Activated naive CD8-positive, alpha-beta T cell treated with anti-CD3 and anti-CD28 coated beads for 36 hours (primary cell): ENCODE data around the gene CENPS. TPM values are rescaled to one million over a fixed set of nuclear protein-coding genes. Genes with fewer than 3 reads are reported as not detected.
"Not testable (repeated sequence)": the region's sequence is repeated elsewhere in the genome, so short reads cannot be mapped to it uniquely, and the experiment has no call there.

ENCODE experiments used
- DNase-seq: peaks from one replicate; pipeline ENCODE4 v3.0.0; 2021
- H3K27ac Mint-ChIP-seq: one replicate; pipeline ENCODE4 v1.8.0; 2022; ENCODE audit warnings: mild to moderate bottlenecking, moderate library complexity, mixed read lengths
- H3K27me3 Mint-ChIP-seq: one replicate; pipeline ENCODE4 v1.8.0; 2022; ENCODE audit warnings: mild to moderate bottlenecking, mixed read lengths
- H3K36me3 Mint-ChIP-seq: one replicate; pipeline ENCODE4 v1.8.0; 2021; ENCODE audit warnings: mild to moderate bottlenecking, mixed read lengths
- H3K4me1 Mint-ChIP-seq: one replicate; pipeline ENCODE4 v1.8.0; 2021; ENCODE audit warnings: mixed read lengths
- H3K4me3 Mint-ChIP-seq: one replicate; pipeline ENCODE4 v1.8.0; 2022; ENCODE audit warnings: mild to moderate bottlenecking, moderate library complexity, mixed read lengths
- H3K9me3 Mint-ChIP-seq: one replicate; pipeline ENCODE4 v1.8.0; 2022; ENCODE audit warnings: mixed read lengths
- total RNA-seq, 2 experiments: library from RNA; stranded (reverse); gene quantifications; one replicate each; pipeline ENCODE4 v1.2.3, GENCODE V29; 2021

The CENPS gene
- total RNA-seq, 2 experiments from 2014 or later: 28.5 to 30.6 TPM

GRCh38 chr1:10456661-10457060 lies 26.4 kb downstream of the CENPS start:
- Mint-ChIP-seq H3K4me1 (peaks cover 5% of the 10 kb centered on the region), H3K27ac (no peak overlapping the region), H3K9me3 (no peaks in the 10 kb centered on the region), H3K27me3 (no peaks in the 10 kb centered on the region), H3K36me3 (peaks cover 25% of the 10 kb centered on the region), H3K4me3 (no peak overlapping the region)
- DNase-seq: no peak

DNA sequence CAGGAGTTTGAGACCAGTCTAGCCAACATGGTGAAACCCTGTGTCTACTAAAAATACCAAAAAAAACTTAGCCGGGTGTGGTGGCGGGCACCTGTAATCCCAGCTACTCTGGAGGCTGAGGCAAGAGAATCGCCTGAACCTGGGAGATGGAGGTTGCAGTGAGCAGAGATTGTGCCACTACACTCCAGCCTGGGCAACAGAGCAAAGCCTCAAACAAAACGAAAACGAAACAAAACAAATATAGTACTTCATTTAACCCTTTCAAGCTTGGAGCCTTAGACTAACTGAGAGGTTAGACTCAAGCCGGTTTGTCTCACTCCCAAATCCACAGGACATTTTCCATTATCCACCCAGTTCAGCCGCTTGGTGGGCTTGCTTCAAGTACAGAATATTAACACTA lies 27.2 kb downstream of the CENPS start:
- H3K27me3 Mint-ChIP-seq, H3K9me3 Mint-ChIP-seq, H3K27ac Mint-ChIP-seq, H3K4me1 Mint-ChIP-seq, H3K4me3 Mint-ChIP-seq, DNase-seq: not testable (repeated sequence)
- H3K36me3 Mint-ChIP-seq: peaks cover 25% of the 10 kb centered on the region

GRCh38 chr1:10457875-10458274 lies 27.6 kb downstream of the CENPS start:
- Mint-ChIP-seq H3K9me3 (no peaks in the 10 kb centered on the region), H3K36me3 (peaks cover 27% of the 10 kb centered on the region), H3K4me1 (peaks cover 5% of the 10 kb centered on the region), H3K4me3 (no peak overlapping the region), H3K27ac (no peak overlapping the region), H3K27me3 (no peaks in the 10 kb centered on the region)
- DNase-seq: no peak

DNA sequence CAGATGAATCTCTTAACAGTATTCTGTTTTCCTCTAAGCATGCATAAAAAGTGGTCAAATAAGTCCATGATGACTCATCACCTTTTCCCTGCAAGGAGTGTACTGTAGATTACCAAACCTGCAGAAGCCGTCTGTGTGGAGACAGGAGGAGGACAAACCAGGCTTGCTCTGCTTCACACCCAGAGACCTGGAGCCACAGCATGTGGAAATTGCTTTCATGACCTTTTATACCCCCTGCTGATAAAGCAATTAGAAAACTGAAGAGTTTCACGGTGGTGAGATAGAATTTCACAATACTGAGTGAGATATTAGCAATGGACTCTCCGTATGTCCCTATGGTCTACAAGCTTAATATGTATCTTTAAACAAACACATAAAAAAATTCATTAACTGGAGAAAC lies 29.0 kb downstream of the CENPS start:
- Mint-ChIP-seq H3K27me3 (no peaks in the 10 kb centered on the region), H3K9me3 (no peaks in the 10 kb centered on the region), H3K4me1 (peaks cover 5% of the 10 kb centered on the region), H3K4me3 (no peak overlapping the region), H3K36me3 (peaks cover 26% of the 10 kb centered on the region), H3K27ac (no peak overlapping the region)
- no peak for DNase-seq

DNA sequence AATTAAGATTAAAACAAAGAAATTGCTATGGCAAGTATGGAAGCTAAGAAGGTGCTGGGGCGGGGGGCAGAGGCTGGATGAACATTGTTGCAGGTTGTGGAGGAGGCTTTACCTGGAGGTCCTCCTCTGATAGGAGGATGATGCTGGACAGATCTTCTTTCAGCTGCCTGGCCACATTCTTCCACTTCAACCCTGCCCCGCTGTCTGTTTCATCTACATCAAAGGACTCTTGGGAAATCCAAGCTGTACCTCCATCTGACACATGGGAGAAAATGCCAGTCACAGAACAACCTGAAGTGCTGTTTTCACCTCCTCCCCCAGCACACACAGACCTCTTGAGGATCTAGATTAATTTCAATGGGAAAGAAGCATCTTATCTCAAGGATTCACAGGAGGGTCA lies 36.8 kb downstream of the CENPS start:
- Mint-ChIP-seq H3K9me3 (no peaks in the 10 kb centered on the region), H3K4me1 (peaks cover 13% of the 10 kb centered on the region), H3K36me3 (peaks cover 17% of the 10 kb centered on the region), H3K4me3 (no peak overlapping the region), H3K27me3 (no peaks in the 10 kb centered on the region), H3K27ac (no peak overlapping the region)
- no peak for DNase-seq

- DNase-seq: no peak
- Mint-ChIP-seq H3K4me3 (no peak overlapping the region), H3K4me1 (peaks cover 27% of the 10 kb centered on the region), H3K27ac (no peak overlapping the region), H3K36me3 (peaks cover 13% of the 10 kb centered on the region), H3K27me3 (no peaks in the 10 kb centered on the region), H3K9me3 (no peaks in the 10 kb centered on the region)
Observed at GRCh38 chr1:10470043-10470442, 39.8 kb downstream of the CENPS start.

DNA sequence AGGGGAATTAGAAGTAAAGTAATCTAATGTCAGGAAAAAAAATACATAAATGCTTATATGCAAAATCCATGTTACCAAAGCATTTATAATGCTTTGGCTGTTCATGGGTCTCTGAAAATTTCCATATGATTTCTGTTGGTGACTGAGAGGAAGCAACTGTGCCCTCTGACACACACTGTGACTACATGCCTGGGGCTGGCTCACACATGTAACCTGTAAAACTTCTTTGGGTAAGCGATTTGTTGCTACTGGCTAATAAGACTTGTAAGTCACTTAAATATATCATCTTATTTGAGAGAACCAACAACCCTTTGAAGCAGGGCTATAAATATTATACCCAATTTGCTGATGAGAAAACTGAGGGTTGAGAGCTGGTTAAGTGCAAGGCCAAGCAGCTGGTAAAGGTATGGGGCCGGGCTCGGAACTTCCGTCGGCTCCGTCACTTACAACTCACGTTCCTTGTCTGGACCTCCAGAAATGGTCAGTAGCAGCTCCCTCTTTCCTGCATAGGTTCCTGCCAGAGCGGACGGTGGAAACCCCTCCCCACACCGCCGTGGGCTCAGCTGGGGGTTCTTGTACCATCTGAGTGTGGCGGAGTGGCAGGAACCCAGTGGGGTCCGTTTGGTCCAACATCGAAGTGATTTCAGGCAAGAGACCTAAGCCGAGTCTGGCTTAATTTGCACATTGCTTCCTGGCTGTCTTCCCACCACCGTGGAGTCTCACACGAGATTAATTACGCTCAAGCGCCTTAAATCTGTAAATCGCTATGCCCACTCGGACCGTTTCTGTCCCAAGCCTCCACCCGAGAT lies 41.4 kb downstream of the CENPS start:
- no peak for DNase-seq
- peaks cover 15% of the 10 kb centered on the region for H3K36me3 Mint-ChIP-seq

DNA sequence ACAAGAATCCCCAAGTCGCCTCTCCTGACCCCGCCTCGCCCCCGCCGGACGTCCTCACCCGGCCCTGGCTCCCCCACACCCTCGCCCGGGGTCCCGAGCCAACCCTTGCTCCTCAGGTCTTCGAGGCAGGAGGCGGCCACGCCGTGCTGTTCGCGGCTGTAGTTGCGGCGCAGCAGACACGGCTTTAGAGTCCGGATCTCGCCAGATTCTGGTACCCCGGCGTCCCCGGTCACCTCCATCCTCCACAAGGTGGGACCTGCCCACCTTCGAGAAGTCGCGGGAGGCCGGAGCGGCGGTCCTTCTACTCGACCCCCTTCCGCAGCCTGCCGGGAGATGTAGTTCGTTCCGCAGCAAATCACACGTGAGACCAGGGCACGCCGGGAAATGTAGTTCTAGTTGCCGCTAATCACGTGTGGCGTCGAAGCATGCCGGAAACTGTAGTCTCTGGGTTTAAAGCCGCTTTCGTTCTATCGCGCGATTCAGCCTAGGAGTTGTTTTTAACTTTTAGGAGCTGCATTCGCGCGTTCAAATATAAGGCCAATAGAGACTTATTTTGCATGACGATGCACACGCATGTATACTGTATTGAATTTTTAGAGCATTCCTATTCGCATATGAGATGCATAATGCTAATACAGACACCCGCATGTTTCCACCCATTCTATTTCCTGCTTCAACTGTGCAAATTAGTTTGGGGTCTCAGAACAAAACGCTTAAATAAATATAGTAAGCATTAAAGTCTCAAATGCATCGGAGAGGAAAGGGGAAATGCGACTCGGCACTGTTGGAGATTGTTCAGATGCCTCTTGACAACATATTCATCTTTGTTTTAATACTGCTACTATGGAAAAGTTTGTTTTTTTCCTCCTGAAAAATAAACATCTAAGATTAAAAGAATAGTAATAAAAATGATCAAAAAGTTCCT lies 42.2 kb downstream of the CENPS start, which contains the start of gene DFFA:
TSS of gene DFFA (minus strand) at position 310 of the 925 bp plus-strand sequence. CDS start at position 239, 71 bp downstream.
- Mint-ChIP-seq H3K9me3 (no peaks in the 10 kb centered on the region), H3K4me3 (peak within 1 kb of the TSS; percentile 93), H3K4me1 (peaks cover 45% of the 10 kb centered on the region), H3K36me3 (peaks cover 15% of the 10 kb centered on the region), H3K27me3 (no peaks in the 10 kb centered on the region), H3K27ac (peak within 1 kb of the TSS; percentile 97)
- DNase-seq: peak; percentile 91

More for the DNA sequence above, 41.4 kb downstream of the CENPS start:
- Mint-ChIP-seq H3K4me1 (peaks cover 39% of the 10 kb centered on the region), H3K27ac (peak overlapping the region; percentile 97), H3K27me3 (no peaks in the 10 kb centered on the region), H3K4me3 (peak overlapping the region; percentile 93), H3K9me3 (no peaks in the 10 kb centered on the region)

DNA sequence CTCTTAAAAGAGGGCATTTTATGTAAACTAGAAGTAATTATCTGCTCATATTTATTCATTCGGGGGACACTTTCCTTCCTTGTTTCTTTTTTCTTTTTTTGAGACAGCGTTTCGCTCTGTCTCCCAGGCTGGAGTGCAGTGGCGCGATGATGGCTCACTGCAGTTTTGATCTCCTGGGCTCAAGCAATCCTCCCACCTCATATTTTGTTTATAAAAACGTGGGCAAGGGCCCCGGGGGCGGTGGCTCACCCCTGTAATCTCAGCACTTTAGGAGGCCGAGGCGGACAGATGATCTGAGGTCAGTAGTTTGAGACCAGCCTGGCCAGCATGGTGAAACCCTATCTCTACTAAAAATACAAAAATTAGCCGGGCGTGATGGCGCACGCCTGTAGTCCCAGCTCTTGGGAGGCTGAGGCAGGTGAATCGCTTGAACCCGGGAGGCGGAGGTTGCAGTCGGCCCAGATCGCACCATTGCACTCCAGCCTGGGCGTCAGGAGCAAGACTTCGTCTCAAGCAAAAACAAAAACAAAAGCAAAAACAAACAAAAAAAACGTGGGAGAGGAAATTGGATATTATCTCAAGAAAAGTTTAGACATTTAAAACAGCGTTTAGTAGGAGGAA lies 43.0 kb downstream of the CENPS start:
- peaks cover 46% of the 10 kb centered on the region for H3K4me1 Mint-ChIP-seq
- H3K27me3 Mint-ChIP-seq: no peaks in the 10 kb centered on the region
- H3K9me3 Mint-ChIP-seq: no peaks in the 10 kb centered on the region
- peak overlapping the region; percentile 97 for H3K27ac Mint-ChIP-seq
- DNase-seq: no peak
- H3K4me3 Mint-ChIP-seq: peak overlapping the region; percentile 51
- H3K36me3 Mint-ChIP-seq: peaks cover 12% of the 10 kb centered on the region

DNA sequence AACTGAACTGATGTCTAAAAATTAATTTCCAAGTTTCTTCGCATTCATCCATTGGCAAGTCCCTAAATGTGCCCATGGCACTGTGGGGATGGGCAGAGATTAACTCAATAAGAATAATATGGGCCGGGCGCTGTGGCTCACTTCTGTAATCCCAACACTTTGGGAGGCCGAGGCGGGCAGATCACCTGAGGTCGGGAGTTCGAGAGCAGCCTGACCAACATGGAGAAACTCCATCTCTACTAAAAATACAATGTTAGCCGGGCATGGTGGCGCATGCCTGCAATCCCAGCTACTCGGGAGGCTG lies 44.0 kb downstream of the CENPS start:
- peaks cover 42% of the 10 kb centered on the region for H3K4me1 Mint-ChIP-seq
- not testable (repeated sequence) for H3K27me3 Mint-ChIP-seq, DNase-seq, H3K36me3 Mint-ChIP-seq, H3K9me3 Mint-ChIP-seq
- H3K27ac Mint-ChIP-seq: peak overlapping the region; percentile 91
- peak overlapping the region; percentile 87 for H3K4me3 Mint-ChIP-seq

- peak; percentile 90 for DNase-seq
- peak within 1 kb of the TSS; percentile 94 for H3K4me3 Mint-ChIP-seq
- H3K9me3 Mint-ChIP-seq: no peaks in the 10 kb centered on the region
- no peaks in the 10 kb centered on the region for H3K27me3 Mint-ChIP-seq
- H3K36me3 Mint-ChIP-seq: peaks cover 11% of the 10 kb centered on the region
- H3K4me1 Mint-ChIP-seq: peaks cover 45% of the 10 kb centered on the region
- peak within 1 kb of the TSS; percentile 91 for H3K27ac Mint-ChIP-seq
Observed at GRCh38 chr1:10474613-10475507, 44.6 kb downstream of the CENPS start, which contains the start of gene PEX14. Gene PEX14 (plus strand): TSS chr1:10474950. CDS start chr1:10474967, 17 bp downstream.

DNA sequence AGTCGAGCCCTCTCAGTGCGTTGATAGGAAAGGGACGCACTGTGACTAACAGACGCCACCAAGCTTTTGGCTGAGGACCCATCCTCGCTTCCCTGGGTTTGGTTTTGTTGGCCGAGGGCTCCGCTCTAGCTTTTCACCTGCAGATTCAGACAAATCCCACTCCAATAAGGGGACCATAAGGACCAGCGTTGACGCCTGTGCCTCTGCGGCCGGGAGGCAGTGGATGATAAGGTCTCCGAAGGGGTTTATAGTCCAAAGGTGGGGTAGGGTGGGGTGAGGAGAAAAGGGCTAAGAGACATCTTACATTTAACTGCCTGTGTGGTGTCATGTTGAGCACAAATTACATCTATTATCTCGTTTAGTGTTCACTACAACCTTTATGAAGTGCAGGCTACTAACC lies 45.3 kb downstream of the CENPS start:
- no peak for DNase-seq
- Mint-ChIP-seq H3K27ac (peak overlapping the region; percentile 89), H3K27me3 (no peaks in the 10 kb centered on the region), H3K36me3 (peaks cover 11% of the 10 kb centered on the region), H3K4me1 (peaks cover 45% of the 10 kb centered on the region), H3K9me3 (no peaks in the 10 kb centered on the region), H3K4me3 (peak overlapping the region; percentile 94)

DNA sequence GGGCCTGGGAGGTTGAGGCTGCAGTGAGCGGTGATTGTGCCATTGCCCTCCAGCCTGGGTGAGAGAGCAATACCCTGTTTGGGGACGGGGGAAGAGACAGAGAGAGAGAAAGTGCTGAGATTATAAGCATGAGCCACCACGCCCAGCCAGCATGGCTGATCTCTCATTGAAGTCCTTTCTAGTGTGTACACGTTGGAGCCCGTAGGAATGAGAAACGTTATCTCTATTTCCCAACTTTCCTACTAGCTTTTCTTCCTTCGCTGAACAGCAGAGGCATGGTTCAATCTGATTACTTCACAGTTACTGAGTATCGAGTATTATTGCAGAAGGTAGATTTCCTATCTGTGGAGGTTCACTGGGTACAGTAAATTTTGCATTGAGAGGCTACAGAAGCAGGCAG lies 49.1 kb downstream of the CENPS start:
- Mint-ChIP-seq H3K27me3 (no peaks in the 10 kb centered on the region), H3K4me3 (no peak overlapping the region), H3K36me3 (peaks cover 4% of the 10 kb centered on the region), H3K4me1 (peaks cover 28% of the 10 kb centered on the region), H3K9me3 (no peaks in the 10 kb centered on the region), H3K27ac (no peak overlapping the region)
- no peak for DNase-seq

DNA sequence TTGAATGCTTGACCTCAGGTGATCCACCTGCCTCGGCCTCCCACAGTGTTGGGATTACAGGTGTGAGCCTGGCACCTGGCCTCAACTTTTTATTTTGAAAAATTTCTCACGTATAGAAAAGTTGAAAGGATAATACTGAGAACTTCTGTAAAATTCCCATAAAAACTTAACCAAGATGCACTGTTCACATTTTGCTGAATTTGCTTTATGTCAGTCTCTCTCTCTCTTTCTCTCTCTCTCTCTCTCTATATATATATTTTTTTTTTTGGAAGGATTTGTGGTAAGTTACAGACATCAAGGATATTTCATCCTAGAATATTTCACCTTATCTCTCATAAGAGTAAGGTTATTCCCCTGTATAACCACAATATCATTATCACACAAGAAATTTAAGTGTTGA lies 50.4 kb downstream of the CENPS start:
- no peaks in the 10 kb centered on the region for H3K9me3 Mint-ChIP-seq
- H3K36me3 Mint-ChIP-seq: peaks cover 7% of the 10 kb centered on the region
- H3K4me1 Mint-ChIP-seq: peaks cover 24% of the 10 kb centered on the region
- H3K27me3 Mint-ChIP-seq: no peaks in the 10 kb centered on the region
- H3K27ac Mint-ChIP-seq: no peak overlapping the region
- DNase-seq: no peak
- no peak overlapping the region for H3K4me3 Mint-ChIP-seq
